Testis (tissue), 2 donors: ENCODE data around the gene ANXA9.

Source experiments
- CTCF ChIP-seq, 3 experiments: fragments of 450-650 bp in 2 of 3; fragments of 200-600 bp in 1 of 3; sonication (generic) in 1 of 3; IDR thresholded peaks; one replicate each; pipeline ENCODE4 v1.5.1; 2016 to 2019; ENCODE audit warnings: antibody characterized with exemption in 3 of 3, mild to moderate bottlenecking in 2 of 3, moderate library complexity in 1 of 3
- POLR2A ChIP-seq: fragments of 450-650 bp; IDR thresholded peaks from one replicate; pipeline ENCODE4 v1.6.1; 2017; ENCODE audit warnings: antibody characterized with exemption, mild to moderate bottlenecking, moderate library complexity

GRCh38 chr1:150981805-150982712 is at the start of gene ANXA9:
- TF ChIP-seq CTCF (IDR thresholded peaks at IDR 0.05) (no peak), POLR2A (no peak)
